IMR-90 (cell line): ENCODE results near the gene ZFPM1. TPM values are rescaled to one million over a fixed set of nuclear protein-coding genes. Genes with fewer than 3 reads are reported as not detected.

Source experiments
- ATAC-seq: fragments of 200-7000 bp; cut with Tn5 transposase; 2 replicates; pipeline ENCODE4 v1.9.1; 2020; ENCODE audit warnings: low read depth, mild to moderate bottlenecking, moderate library complexity
- BruUV-seq: library from RNA; stranded (reverse); fragments of 400-500 nt; replicated peaks from 2 replicates; lab custom pipeline; 2021; lab: Mats Ljungman, UMichigan
- CTCF ChIA-PET: fragments of 300-600 bp; formaldehyde crosslinking; extraction: SDS; loops from one replicate; lab custom pipeline; 2021; ENCODE audit warnings: antibody characterized with exemption; lab: Yijun Ruan, JAX
- POLR2A ChIA-PET: fragments of 300-600 bp; sonication (Branson Sonifier 250); formaldehyde crosslinking; loops from one replicate; lab custom pipeline; 2022; ENCODE audit warnings: antibody characterized with exemption; ENCODE audit not compliant: unreplicated experiment; lab: Charles Lee
- DNase-seq: peaks from one replicate; pipeline ENCODE4 v3.0.0; 2013
- H2AFZ ChIP-seq: replicated peaks from 2 replicates; pipeline ENCODE3; 2013; ENCODE audit warnings: low read length, mild to moderate bottlenecking; ENCODE audit not compliant: poor library complexity
- H2AK5ac ChIP-seq: 2 replicates; pipeline ENCODE4 v1.6.1; 2013; ENCODE audit warnings: low read depth, low read length, inconsistent platforms
- H2AK9ac ChIP-seq: replicated peaks from 2 replicates; pipeline ENCODE3; 2013; ENCODE audit warnings: mild to moderate bottlenecking, low read depth, low read length, moderate library complexity; ENCODE audit not compliant: poor library complexity
- H2BK120ac ChIP-seq: 2 replicates; pipeline ENCODE4 v1.6.1; 2013; ENCODE audit warnings: low read depth, low read length, inconsistent platforms
- H2BK15ac ChIP-seq: 3 replicates; pipeline ENCODE4 v1.6.1; 2013; ENCODE audit warnings: low read depth, low read length, inconsistent platforms
- H2BK20ac ChIP-seq: 2 replicates; pipeline ENCODE4 v1.6.1; 2013; ENCODE audit warnings: low read depth, mild to moderate bottlenecking, inconsistent platforms, low read length, moderate library complexity
- H2BK5ac ChIP-seq: 2 replicates; pipeline ENCODE4 v1.6.1; 2013; ENCODE audit warnings: mild to moderate bottlenecking, low read depth, low read length, inconsistent platforms; ENCODE audit not compliant: poor library complexity, severe bottlenecking
- H3K14ac ChIP-seq: replicated peaks from 2 replicates; pipeline ENCODE4 v1.6.1; 2013; ENCODE audit warnings: low read depth, low read length, inconsistent platforms
- H3K18ac ChIP-seq: 2 replicates; pipeline ENCODE4 v1.6.1; 2013; ENCODE audit warnings: low read depth, low read length, control low read depth
- H3K23ac ChIP-seq: 2 replicates; pipeline ENCODE4 v1.6.1; 2013; ENCODE audit warnings: low read depth, low read length, inconsistent platforms
- H3K27ac ChIP-seq: 2 replicates; pipeline ENCODE4 v1.5.1; 2013; ENCODE audit warnings: mild to moderate bottlenecking, control low read depth, low read length; ENCODE audit not compliant: insufficient read depth
- H3K27me3 ChIP-seq: 2 replicates; pipeline ENCODE4 v1.6.1; 2013; ENCODE audit warnings: low read length; ENCODE audit not compliant: control insufficient read depth, insufficient read depth
- H3K36me3 ChIP-seq: 2 replicates; pipeline ENCODE4 v1.6.1; 2013; ENCODE audit warnings: low read length, mixed read lengths; ENCODE audit not compliant: control insufficient read depth, insufficient read depth
- H3K4ac ChIP-seq: 2 replicates; pipeline ENCODE4 v1.6.1; 2013; ENCODE audit warnings: low read depth, low read length, inconsistent platforms
- H3K4me1 ChIP-seq: 2 replicates; pipeline ENCODE4 v1.6.1; 2013; ENCODE audit warnings: low read length, mixed read lengths; ENCODE audit not compliant: control insufficient read depth, insufficient read depth
- H3K4me2 ChIP-seq: 2 replicates; pipeline ENCODE4 v1.6.1; 2013; ENCODE audit warnings: low read depth, mild to moderate bottlenecking, control low read depth, low read length, moderate library complexity
- H3K4me3 ChIP-seq: 2 replicates; pipeline ENCODE4 v1.5.1; 2013; ENCODE audit warnings: low read depth, mild to moderate bottlenecking, control low read depth, low read length, moderate library complexity; ENCODE audit not compliant: insufficient read depth
- H3K56ac ChIP-seq: 2 replicates; pipeline ENCODE4 v1.6.1; 2013; ENCODE audit warnings: low read length, inconsistent platforms; ENCODE audit not compliant: insufficient read depth; ENCODE audit errors: extremely low read depth
- H3K79me1 ChIP-seq, 2 experiments: 2 replicates each; pipeline ENCODE4 v1.6.1; 2013; ENCODE audit warnings: low read length in 2 of 2, inconsistent platforms in 1 of 2, low read depth in 1 of 2
- H3K9ac ChIP-seq: 2 replicates; pipeline ENCODE4 v1.6.1; 2013; ENCODE audit warnings: low read depth, low read length, control low read depth
- H3K9me1 ChIP-seq: 2 replicates; pipeline ENCODE4 v1.6.1; 2013; ENCODE audit warnings: low read length, inconsistent platforms; ENCODE audit not compliant: insufficient read depth
- H3K9me3 ChIP-seq: 2 replicates; pipeline ENCODE4 v1.6.1; 2013; ENCODE audit warnings: low read length; ENCODE audit not compliant: control insufficient read depth, insufficient read depth
- H4K20me1 ChIP-seq: 2 replicates; pipeline ENCODE4 v1.6.1; 2013; ENCODE audit warnings: low read length, inconsistent platforms; ENCODE audit not compliant: insufficient read depth
- H4K5ac ChIP-seq: 2 replicates; pipeline ENCODE4 v1.6.1; 2013; ENCODE audit warnings: mild to moderate bottlenecking, low read depth, low read length, control low read depth
- H4K8ac ChIP-seq, 2 experiments: 2 replicates each; pipeline ENCODE4 v1.6.1; 2013; ENCODE audit warnings: low read depth in 2 of 2, low read length in 2 of 2, control low read depth in 1 of 2, inconsistent platforms in 1 of 2
- H4K91ac ChIP-seq: 2 replicates; pipeline ENCODE4 v1.6.1; 2013; ENCODE audit warnings: low read depth, low read length, inconsistent platforms; ENCODE audit not compliant: insufficient read depth
- CEBPB ChIP-seq: IDR thresholded peaks from 2 replicates; pipeline ENCODE4 v1.6.1; 2012; ENCODE audit warnings: low read depth, low read length, improper control_type of control experiment
- MAFK ChIP-seq: IDR thresholded peaks from 2 replicates; pipeline ENCODE4 v1.6.1; 2012; ENCODE audit warnings: low read depth, low read length, improper control_type of control experiment
- MAZ ChIP-seq: IDR thresholded peaks from 2 replicates; pipeline ENCODE4 v1.6.1; 2012; ENCODE audit warnings: low read depth, mild to moderate bottlenecking, low read length, improper control_type of control experiment, moderate library complexity, borderline replicate concordance
- MXI1 ChIP-seq: IDR thresholded peaks from 2 replicates; pipeline ENCODE4 v1.6.1; 2012; ENCODE audit warnings: low read depth, mild to moderate bottlenecking, low read length, moderate library complexity, borderline replicate concordance
- RCOR1 ChIP-seq: IDR thresholded peaks from 2 replicates; pipeline ENCODE4 v1.6.1; 2012; ENCODE audit warnings: mild to moderate bottlenecking, low read length, improper control_type of control experiment; ENCODE audit not compliant: insufficient replicate concordance
- RFX5 ChIP-seq: IDR thresholded peaks from 2 replicates; pipeline ENCODE4 v1.8.0; 2012; ENCODE audit warnings: low read depth, mild to moderate bottlenecking, low read length, moderate library complexity
- WGBS, 2 experiments: methylation state at CpG; one replicate each; pipeline versions ENCODE4 v1.1.5 to v1.1.7; 2013; ENCODE audit warnings: missing lambda C conversion rate in 2 of 2; ENCODE audit not compliant: insufficient read length in 1 of 2; ENCODE audit errors: extremely low coverage in 2 of 2; 5-methylcytosine and 5-hydroxymethylcytosine counted together
- dilution Hi-C: fragments of 300-500 bp; cut with HindIII; formaldehyde crosslinking; loops from one replicate; pipeline ENCODE4 v1.14.3; 2018; ENCODE audit warnings: low sequenced_read_pairs; ENCODE audit not compliant: unreplicated experiment
- in situ Hi-C: fragments of 300-500 bp; cut with MboI; formaldehyde crosslinking; loops from 3 replicates; pipeline ENCODE4 v1.14.3; 2019; ENCODE audit warnings: low sequenced_read_pairs, inconsistent platforms, mixed read lengths
- intact Hi-C: fragments of 100-400 bp; cut with micrococcal nuclease; formaldehyde crosslinking; loops from 2 replicates; pipeline ENCODE4 v1.10.0; 2022
- polyA plus RNA-seq, 3 experiments: library from polyadenylated mRNA; depleted of rRNA; stranded (reverse); fragments of >200 nt; gene quantifications; 2 replicates each; pipeline ENCODE4 v1.2.3, GENCODE V29; 2012; ENCODE audit warnings: low replicate concordance in 1 of 3
- total RNA-seq: library from RNA; depleted of rRNA; stranded (reverse); fragments of >200 nt; gene quantifications from 2 replicates; pipeline ENCODE4 v1.2.3, GENCODE V29; 2012

ZFPM1 gene
- total and polyA plus RNA-seq, 2 of the 4 experiments (the other 2 are of a cell fraction) = 0.36 to 1.1 TPM

- H3K4me3 ChIP-seq = peak overlapping the region; percentile 66
- H2AFZ ChIP-seq = peak overlapping the region; percentile 93
- peak overlapping the region; percentile 80 for H3K27ac ChIP-seq
- ChIA-PET POLR2A (interaction anchor here (0.5 kb wide), 1 partner anchor 96 kb away, joined by 3 read pairs; no protein-coding TSS in a partner anchor), CTCF (no interaction called here)
- H3K36me3 ChIP-seq = peaks cover 6% of the 10 kb centered on the region
- BruUV-seq = TSS peak; percentile 45
- peaks cover 27% of the 10 kb centered on the region for H4K20me1 ChIP-seq
- dilution Hi-C loops = no loop called here
- H2AK9ac ChIP-seq = peak overlapping the region; percentile 93
- H3K56ac ChIP-seq = peak overlapping the region; percentile 55; the same call in 1 of the 2 replicates
- H2BK5ac ChIP-seq = peak overlapping the region; percentile 67
- H4K5ac ChIP-seq = peak overlapping the region; percentile 82
- peak overlapping the region; percentile 38; the same call in 1 of the 2 replicates for H4K91ac ChIP-seq
- DNase-seq (peak; percentile 7), ATAC-seq (peak; percentile 37)
- H3K79me1 ChIP-seq = peaks cover 16 to 47% of the 10 kb centered on the region in 2 experiments
- peak overlapping the region; percentile 85 to 95 for H4K8ac ChIP-seq
- peak overlapping the region; percentile 15; the same call in 1 of the 3 replicates for H2BK15ac ChIP-seq
- H3K14ac ChIP-seq = peak overlapping the region; percentile 62
- H2BK120ac ChIP-seq = no peak overlapping the region
- no peaks in the 10 kb centered on the region for H3K9me3 ChIP-seq
- no peak for TF ChIP-seq RFX5
- TF ChIP-seq MAZ = no peak
- TF ChIP-seq MXI1 = no peak
- TF ChIP-seq RCOR1 = no peak
- TF ChIP-seq CEBPB = no peak
- TF ChIP-seq MAFK = no peak
- in situ Hi-C loops = no loop called here
- no peak overlapping the region for H2BK20ac ChIP-seq
- peak overlapping the region; percentile 84 for H3K4ac ChIP-seq
- peaks cover 4% of the 10 kb centered on the region for H3K9me1 ChIP-seq
- peak overlapping the region; percentile 76 for H3K9ac ChIP-seq
- H2AK5ac ChIP-seq = peak overlapping the region; percentile 91
- peaks cover 8% of the 10 kb centered on the region for H3K4me1 ChIP-seq
- H3K27me3 ChIP-seq = no peaks in the 10 kb centered on the region
- 0% methylated on average over 6 of the region's 28 CpGs; no CpG with 5 or more reads in 1 of the 2 experiments for WGBS, 2 experiments
- 0 out of 2 replicates have a peak overlapping the region, but pooled peaks have one; percentile 10 for H3K18ac ChIP-seq
- intact Hi-C loops = loop anchor here (10.0 kb wide), 1 partner anchor 615 kb away; the partner anchor contains the start of gene BANP
- H3K4me2 ChIP-seq = peak overlapping the region; percentile 93
- H3K23ac ChIP-seq = peak overlapping the region; percentile 93
Observed at GRCh38 chr16:88569614-88569984, 116.5 kb downstream of the ZFPM1 start.
